DOHH2 (cell line): ENCODE data around the gene FRRS1L.

Source experiments
- CTCF ChIP-seq: fragments of 200-600 bp; sonication (generic); IDR thresholded peaks from one replicate; pipeline ENCODE4 v1.5.1; 2014; ENCODE audit warnings: antibody characterized with exemption, mild to moderate bottlenecking, low read depth, low read length; ENCODE audit not compliant: poor library complexity, severe bottlenecking
- EZH2phosphoT487 ChIP-seq: fragments of 200-600 bp; sonication (generic); IDR thresholded peaks from 2 replicates; pipeline ENCODE4 v1.6.1; 2017; ENCODE audit warnings: borderline replicate concordance, mild to moderate bottlenecking, antibody characterized with exemption, low read length, moderate library complexity, mixed read lengths

- TF ChIP-seq CTCF: no peak
- no peak for TF ChIP-seq EZH2phosphoT487
Observed at GRCh38 chr9:109213285-109214121, 46.5 kb upstream of the FRRS1L start.
